GM12878 (cell line): ENCODE results near the gene SULF2. TPM values are rescaled to one million over a fixed set of nuclear protein-coding genes. Genes with fewer than 3 reads are reported as not detected.
"Not testable (repeated sequence)": the region's sequence is repeated elsewhere in the genome, so short reads cannot be mapped to it uniquely, and the experiment has no call there.

Experiments used
- ATAC-seq: fragments of 200-7000 bp; cut with Tn5 transposase; 3 replicates; pipeline ENCODE4 v1.9.1; 2020; ENCODE audit warnings: mild to moderate bottlenecking, moderate library complexity
- BruUV-seq: library from RNA; stranded (reverse); fragments of 400-500 nt; replicated peaks from 2 replicates; lab custom pipeline; 2021; lab: Mats Ljungman, UMichigan
- CTCF ChIA-PET: fragments of 300-600 bp; sonication (Branson Sonifier 250); formaldehyde crosslinking; extraction: SDS; loops from one replicate; lab custom pipeline; 2021; ENCODE audit warnings: inconsistent platforms; lab: Yijun Ruan, JAX
- POLR2A ChIA-PET: fragments of 350-600 bp; formaldehyde crosslinking; extraction: SDS; loops from one replicate; lab custom pipeline; 2021; ENCODE audit warnings: inconsistent platforms; lab: Charles Lee
- RAD21 ChIA-PET: fragments of 300-600 bp; sonication (Branson Sonifier 250); formaldehyde crosslinking; loops from one replicate; lab custom pipeline; 2023; ENCODE audit warnings: antibody characterized with exemption; ENCODE audit not compliant: unreplicated experiment; lab: Charles Lee
- SMC1A ChIA-PET: fragments of 300-600 bp; sonication (Branson Sonifier 250); formaldehyde crosslinking; loops from one replicate; lab custom pipeline; 2023; ENCODE audit not compliant: unreplicated experiment, uncharacterized antibody; lab: Charles Lee
- DNase-seq: peaks from one replicate; pipeline ENCODE4 v3.0.0-alpha.2; 2011; ENCODE audit warnings: low read depth, low spot score
- FAIRE-seq: peaks from 3 replicates; lab custom pipeline; 2011; peaks lifted over from hg19 to GRCh38; lab: Jason Lieb, UNC
- H2AFZ ChIP-seq: 2 replicates; pipeline ENCODE4 v1.6.0; 2011; ENCODE audit warnings: low read depth, low read length, control low read depth; ENCODE audit not compliant: control insufficient read depth
- H3K27ac ChIP-seq: 2 replicates; pipeline ENCODE4 v1.5.1; 2011; ENCODE audit warnings: control low read depth; ENCODE audit not compliant: control insufficient read depth, insufficient read depth
- H3K27me3 ChIP-seq, 2 experiments: replicated peaks in 1 of 2; 2 replicates each; pipeline versions ENCODE4 v1.6.0 to v1.6.1; 2011; ENCODE audit warnings: low read length in 1 of 2; ENCODE audit not compliant: control insufficient read depth in 2 of 2, insufficient read depth in 2 of 2
- H3K36me3 ChIP-seq, 2 experiments: 2 replicates each; pipeline ENCODE4 v1.5.1; 2011; ENCODE audit warnings: low read length in 1 of 2; ENCODE audit not compliant: control insufficient read depth in 2 of 2, insufficient read depth in 2 of 2
- H3K4me1 ChIP-seq: 2 replicates; pipeline ENCODE4 v1.6.1; 2011; ENCODE audit warnings: mild to moderate bottlenecking, low read length, moderate library complexity, mixed read lengths; ENCODE audit not compliant: control insufficient read depth, insufficient read depth
- H3K4me2 ChIP-seq: 2 replicates; pipeline ENCODE4 v1.6.0; 2011; ENCODE audit warnings: control low read depth; ENCODE audit not compliant: control insufficient read depth, insufficient read depth
- H3K4me3 ChIP-seq: fragments of 200-600 bp; sonication (generic); 2 replicates; pipeline ENCODE4 v1.5.1; 2016
- H3K79me2 ChIP-seq: 2 replicates; pipeline ENCODE4 v1.6.0; 2011; ENCODE audit warnings: low read length; ENCODE audit not compliant: control insufficient read depth, insufficient read depth
- H3K9ac ChIP-seq: 2 replicates; pipeline ENCODE4 v1.8.0; 2011; ENCODE audit warnings: low read length, control low read depth, mixed read lengths; ENCODE audit not compliant: control insufficient read depth, insufficient read depth
- H3K9me3 ChIP-seq: replicated peaks from 3 replicates; pipeline ENCODE4 v1.5.1; 2011; ENCODE audit warnings: mild to moderate bottlenecking, low read length; ENCODE audit not compliant: control insufficient read depth, insufficient read depth
- H4K20me1 ChIP-seq: 2 replicates; pipeline ENCODE4 v1.6.0; 2011; ENCODE audit not compliant: control insufficient read depth, insufficient read depth
- WGBS: methylation state at CpG from one replicate; pipeline ENCODE4 v1.1.6; 2016; ENCODE audit warnings: low lambda C conversion rate; ENCODE audit not compliant: insufficient replicate concordance, insufficient coverage; ENCODE audit errors: missing lambda C conversion rate; 5-methylcytosine and 5-hydroxymethylcytosine counted together
- in situ Hi-C: fragments of 300-500 bp; cut with MboI; formaldehyde crosslinking; loops from 9 replicates; pipeline ENCODE4 v1.14.3; 2018; ENCODE audit warnings: mixed read lengths
- intact Hi-C: fragments of 100-400 bp; cut with micrococcal nuclease; formaldehyde crosslinking; loops from one replicate; pipeline ENCODE4 v1.14.2; 2022; ENCODE audit not compliant: unreplicated experiment
- polyA plus RNA-seq, 11 experiments: library from polyadenylated mRNA; depleted of rRNA in 4 of 11; unstranded in 6 of 11; stranded (reverse) in 5 of 11; fragments of >200 nt; fragmentation: Nextera tagmentation in 4 of 11; fragmentation: Illumina TruSeq in 1 of 11; extraction: Ambion mirVana in 4 of 11; extraction: Trizol in 1 of 11; gene quantifications; 1 replicate in 1 of 11; 2 replicates in 10 of 11; pipeline versions ENCODE4 v1.2.1 to v1.2.3, GENCODE V29; 2011 to 2016; ENCODE audit warnings: inconsistent platforms in 2 of 11, missing spikeins in 2 of 11, low read depth in 1 of 11
- total RNA-seq, 4 experiments: library from RNA; depleted of rRNA in 3 of 4; stranded (reverse); fragments of >200 nt in 3 of 4; fragmentation: Illumina TruSeq in 1 of 4; extraction: Trizol in 1 of 4; gene quantifications; 2 replicates each; pipeline versions ENCODE4 v1.2.1 to v1.2.3, GENCODE V29; 2013 to 2021

The SULF2 gene
- total and polyA plus RNA-seq, 10 of the 15 experiments (the other 5 are each of a cell fraction or from before 2014, with no cell fraction given), result 0.69 to 4.1 (median 1.6) TPM

DNA sequence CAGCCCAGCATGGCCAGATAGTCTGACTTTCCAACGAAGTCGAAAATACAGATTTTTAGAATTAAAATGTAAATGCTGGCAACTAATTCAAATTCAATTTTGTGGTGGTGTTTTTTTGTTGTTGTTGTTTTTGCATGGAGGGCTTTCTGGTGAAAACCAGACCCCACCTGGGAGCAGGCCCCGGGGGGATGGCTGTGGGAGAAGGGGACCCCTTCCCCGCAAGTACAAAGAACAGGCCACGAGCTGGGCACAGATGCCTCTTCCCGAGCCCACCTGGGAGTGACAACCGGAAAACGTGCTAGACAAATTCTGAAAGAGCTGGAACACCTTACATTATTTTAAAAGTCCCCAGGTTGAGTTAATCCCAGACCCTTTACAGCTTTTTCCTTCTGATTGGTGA is 41.4 kb upstream of the SULF2 start:
- RAD21 ChIA-PET, H3K36me3 ChIP-seq, H3K9me3 ChIP-seq, CTCF ChIA-PET, H3K27me3 ChIP-seq, H3K27ac ChIP-seq, in situ Hi-C loops, H3K4me2 ChIP-seq, H2AFZ ChIP-seq, intact Hi-C loops, ATAC-seq, H4K20me1 ChIP-seq, POLR2A ChIA-PET, FAIRE-seq, H3K79me2 ChIP-seq, H3K4me3 ChIP-seq, SMC1A ChIA-PET, H3K4me1 ChIP-seq, H3K9ac ChIP-seq, DNase-seq, BruUV-seq: not testable (repeated sequence)
- 13% methylated on average over 8 of the region's 8 CpGs for WGBS

GRCh38 chr20:47826006-47826405 is 40.7 kb upstream of the SULF2 start:
- H3K36me3 ChIP-seq, CTCF ChIA-PET: not testable (repeated sequence)
- 24% methylated on average over 14 of the region's 18 CpGs for WGBS

More at GRCh38 chr20:47826006-47826405, 40.7 kb upstream of the SULF2 start:
- H3K4me3 ChIP-seq, in situ Hi-C loops, intact Hi-C loops, SMC1A ChIA-PET, H3K9ac ChIP-seq, H4K20me1 ChIP-seq, H2AFZ ChIP-seq, H3K27ac ChIP-seq, FAIRE-seq, H3K27me3 ChIP-seq, RAD21 ChIA-PET, DNase-seq, POLR2A ChIA-PET, H3K4me1 ChIP-seq, H3K79me2 ChIP-seq, H3K4me2 ChIP-seq, ATAC-seq, H3K9me3 ChIP-seq, BruUV-seq: not testable (repeated sequence)
